Measurements from ENCODE around the gene WDR1.
"Not testable (repeated sequence)": the region's sequence is repeated elsewhere in the genome, so short reads cannot be mapped to it uniquely, and the experiment has no call there.

The WDR1 gene

DNA sequence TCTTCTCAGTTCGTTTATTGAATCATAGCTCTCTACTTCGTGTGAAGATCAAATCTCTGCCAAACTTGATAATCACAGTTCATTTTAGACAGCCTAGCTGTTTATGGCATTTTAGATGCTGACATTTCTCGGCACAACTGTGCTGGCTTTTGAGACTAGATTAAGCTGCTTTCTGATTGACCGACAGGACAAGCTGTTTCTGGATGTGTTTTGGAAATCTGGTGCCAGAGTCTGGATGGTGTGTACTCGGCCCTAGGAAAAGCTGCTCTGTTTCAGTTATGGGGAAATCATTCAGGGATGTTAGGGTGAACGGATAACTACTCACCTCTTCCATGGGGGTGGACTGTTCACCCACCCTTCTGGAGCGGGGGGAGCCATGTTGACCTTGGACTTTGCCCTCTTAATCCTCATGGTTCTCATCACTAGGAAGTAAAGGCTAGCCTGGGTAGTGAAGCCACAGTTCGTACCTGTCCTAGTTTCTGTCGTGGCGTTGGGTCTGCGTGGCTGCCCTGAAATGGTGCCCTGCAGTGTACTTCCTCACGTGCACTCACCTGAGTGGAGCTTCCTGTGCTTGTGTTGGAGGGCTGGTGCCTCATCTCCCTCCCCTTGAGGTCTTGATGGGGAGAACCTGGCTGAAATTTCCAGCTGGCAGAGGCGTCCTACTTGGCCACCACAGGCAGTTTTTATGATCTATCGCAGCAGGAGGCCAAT lies 13.7 kb upstream of the WDR1 start:
- DNase-seq = no peak

DNA sequence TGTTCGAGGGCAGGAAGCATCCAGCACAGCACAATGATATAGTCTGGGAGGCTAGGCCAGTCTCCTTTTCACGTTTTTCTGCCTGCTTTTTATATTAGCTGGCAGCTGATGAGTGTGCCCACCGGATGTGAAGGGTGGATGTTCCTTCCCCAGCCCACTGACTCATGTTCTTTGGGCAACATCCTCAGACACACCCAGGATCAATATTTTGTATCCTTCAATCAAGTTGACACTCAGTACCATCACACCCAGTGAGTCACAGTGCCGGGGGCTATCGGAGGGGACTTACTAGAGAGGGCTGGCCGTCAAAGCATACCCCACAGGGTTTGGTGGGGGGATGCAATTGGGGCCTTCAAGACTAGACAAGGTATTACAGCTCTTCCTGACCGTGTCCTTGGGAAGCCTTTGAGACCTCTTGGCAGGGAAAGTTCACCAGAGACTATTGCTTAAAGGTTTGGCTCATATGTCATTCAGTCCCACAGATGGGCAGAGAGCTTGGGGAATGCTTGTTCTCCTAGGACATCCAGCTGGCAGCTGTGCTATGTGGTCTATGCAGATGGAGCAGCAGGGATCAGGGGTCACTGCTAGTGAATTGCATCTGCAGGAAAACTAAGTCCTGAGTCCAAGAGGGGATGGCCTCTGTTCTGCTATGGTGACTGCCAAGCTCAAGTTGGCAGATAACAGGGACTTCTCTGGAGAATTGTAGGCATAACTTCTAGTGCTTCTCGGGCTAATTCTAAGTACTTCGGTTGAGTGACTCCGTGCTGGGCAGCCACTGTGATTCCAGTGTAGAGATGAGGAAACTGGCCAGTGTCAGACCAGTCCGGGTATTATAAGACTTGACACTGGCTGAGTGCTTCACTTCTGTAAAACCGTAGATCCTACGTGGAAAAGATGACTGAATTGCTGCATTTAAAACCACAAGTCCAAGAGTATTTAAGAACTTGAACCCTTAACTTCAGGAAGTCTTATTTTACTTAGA lies 12.9 kb upstream of the WDR1 start:
- DNase-seq = no peak

DNA sequence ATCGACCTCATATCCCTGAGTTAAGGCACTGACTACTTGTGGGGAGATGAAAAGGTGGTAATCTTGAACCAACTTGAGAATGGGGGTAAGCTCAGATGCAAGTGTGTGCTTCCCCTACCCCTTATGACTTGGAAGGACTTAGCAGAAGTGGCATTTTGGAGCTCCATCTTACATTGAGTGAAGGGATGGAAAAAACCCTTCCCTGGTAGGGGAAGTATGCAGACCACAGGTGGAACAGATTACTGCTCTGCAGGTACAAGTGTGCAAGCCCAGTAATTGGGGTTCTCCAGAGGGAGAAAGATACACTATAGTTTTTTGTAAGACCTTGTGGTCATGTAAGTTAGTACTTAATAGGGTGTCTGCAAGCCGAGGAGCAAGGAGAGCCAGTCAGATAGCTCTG lies 12.2 kb upstream of the WDR1 start:
- DNase-seq = no peak

DNA sequence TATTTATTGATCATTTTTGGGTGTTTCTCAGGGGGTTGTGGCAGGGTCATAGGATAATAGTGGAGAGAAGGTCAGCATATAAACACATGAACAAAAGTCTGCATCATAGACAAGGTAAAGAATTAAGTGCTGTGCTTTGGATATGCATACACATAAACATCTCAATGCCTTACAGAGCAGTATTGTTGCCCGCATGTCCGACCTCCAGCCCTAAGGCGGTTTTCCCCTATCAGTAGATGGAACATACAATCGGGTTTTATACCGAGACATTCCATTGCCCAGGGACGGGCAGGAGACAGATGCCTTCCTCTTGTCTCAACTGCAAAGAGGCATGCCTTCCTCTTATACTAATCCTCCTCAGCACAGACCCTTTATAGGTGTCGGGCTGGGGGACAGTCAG lies 10.9 kb upstream of the WDR1 start:
- DNase-seq = not testable (repeated sequence)

DNA sequence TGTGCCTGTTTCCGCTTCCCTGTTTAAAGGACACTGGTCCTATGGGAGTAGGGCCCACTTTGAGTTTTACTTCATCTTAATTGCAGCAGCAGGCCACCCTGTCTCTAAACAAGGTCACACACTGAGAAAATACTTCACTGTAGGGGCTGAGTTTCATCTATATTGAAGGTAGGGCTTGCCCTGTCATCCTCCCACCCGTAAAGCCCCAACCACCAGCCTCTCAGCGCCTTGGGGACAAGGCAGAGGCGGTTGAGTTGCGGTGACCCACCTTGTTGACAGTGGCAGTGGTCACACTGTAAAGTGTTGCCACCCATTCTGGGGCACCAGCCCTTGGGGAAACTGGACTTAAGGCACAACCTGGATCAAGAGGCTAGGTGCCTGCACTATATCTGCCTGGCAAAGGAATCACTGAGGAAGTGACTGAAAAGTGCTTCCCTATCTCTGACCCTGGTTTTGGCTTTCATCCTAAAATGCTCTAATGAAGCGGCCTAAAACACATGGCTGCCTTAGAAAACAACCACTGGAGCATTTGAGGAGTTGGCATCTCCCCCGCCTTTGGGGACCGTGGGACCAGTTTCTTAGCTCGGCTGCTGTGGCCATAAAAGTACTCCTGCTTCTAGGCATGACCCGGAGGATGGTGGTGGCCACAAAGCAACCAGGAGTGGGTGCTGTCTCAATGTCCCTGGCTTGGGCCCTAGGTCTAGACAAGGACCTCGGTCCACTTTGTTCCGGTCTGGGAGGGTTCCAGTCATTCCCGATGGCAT lies 7.8 kb upstream of the WDR1 start:
- DNase-seq = no peak

DNA sequence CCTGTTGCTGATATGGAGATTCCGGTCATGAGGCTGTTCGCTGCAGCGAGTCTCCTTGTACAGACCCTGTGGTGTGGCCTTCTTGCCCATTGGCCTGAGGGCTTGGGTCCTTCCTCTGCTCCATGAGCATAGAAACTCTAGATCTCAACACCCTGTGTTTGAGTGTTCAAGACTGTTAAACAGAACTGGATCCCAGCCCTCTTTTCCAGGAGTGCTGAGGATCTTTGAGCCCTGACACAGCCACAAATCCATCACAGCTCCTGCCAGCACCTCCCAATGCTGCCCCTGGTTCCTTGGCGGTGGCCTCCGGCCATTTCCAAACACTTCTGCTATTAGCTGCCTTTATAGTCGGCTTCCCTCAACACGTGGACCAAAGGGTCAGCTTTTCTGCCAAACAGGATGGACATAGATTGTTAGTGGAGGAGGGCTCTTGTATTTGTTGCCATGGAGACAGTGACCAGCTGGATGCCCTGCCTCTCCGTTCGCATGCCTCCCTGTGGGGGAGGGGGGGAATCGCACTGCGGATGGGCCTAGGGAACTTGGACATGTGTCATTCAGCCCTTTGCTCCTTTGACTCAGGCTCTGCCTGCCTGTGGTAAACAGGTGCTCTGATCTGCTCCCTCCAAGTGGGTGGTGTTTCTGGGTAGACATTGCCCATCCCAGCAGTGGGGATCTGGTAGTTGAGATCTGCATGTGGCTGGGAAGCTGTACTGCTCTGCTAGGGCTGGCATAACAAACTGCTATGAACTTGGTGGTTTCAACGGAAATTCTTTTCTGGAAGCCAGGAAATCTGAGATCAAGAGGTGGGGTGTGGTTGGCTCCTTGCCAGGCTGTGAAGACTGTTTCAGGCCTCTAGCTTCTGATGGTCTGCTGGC lies 6.9 kb upstream of the WDR1 start:
- no peak for DNase-seq

DNA sequence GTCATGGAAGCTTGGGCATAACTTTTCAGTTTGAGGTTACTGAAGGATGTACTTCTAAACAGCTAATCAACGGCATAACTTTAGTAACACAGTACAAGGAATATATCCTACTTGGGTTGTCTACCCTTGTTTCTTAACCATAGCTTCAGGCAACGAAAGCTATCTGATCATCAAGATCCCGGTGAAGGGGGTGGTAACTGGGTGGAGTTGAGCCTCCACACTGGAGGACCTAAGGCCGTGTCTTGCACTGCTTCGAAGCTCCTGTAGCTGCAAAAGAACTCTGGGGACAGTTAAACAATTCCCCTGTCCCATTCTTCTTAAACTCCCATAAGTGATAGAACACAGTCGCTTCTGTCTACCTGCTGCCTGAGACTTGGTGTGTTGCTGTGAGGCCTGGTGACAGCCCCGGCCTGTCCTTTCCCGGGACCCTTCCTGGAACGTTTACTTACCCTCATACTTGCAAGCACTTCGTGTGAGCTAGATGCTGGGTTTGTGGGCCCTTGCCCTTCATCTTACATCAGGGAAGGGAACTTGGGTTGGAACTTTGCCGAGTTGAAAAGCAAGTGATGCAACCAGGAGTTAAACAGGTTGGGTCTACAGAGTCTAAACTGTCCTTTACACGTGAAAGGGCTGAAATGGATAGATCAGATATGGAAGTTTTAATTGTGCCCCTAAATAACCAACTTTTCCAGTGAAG lies 5.8 kb upstream of the WDR1 start:
- no peak for DNase-seq

DNA sequence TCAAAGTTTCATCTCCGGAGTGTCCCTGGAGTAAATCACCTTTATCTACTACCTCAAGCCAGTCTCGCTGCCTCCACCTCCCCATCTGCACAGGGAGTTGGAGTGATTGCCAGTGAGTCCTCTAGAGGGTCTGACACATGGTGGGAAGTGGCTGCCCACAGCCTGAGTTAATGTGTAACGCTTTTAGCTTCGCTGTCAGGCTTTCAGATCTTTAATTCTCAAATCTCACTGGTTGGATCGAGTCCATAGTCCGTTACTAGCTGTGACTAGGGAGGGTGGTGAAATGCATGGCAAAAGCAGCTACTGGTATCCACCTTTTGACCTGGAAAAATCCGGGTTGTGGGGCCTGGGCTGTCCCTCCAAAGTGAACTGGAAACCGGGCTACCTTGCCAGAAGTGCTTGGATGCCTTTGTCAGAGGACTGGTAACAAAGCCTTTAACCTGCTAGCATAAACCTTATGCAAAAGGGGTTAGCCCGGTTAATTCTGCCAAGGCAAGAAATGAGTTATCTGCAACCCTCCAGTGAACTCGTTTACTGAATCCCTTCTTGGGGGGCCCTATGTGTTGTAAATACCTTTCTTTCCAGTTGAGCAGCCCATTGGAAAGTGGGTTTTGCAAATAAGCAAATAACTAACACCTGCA lies 5.1 kb upstream of the WDR1 start:
- DNase-seq = no peak

DNA sequence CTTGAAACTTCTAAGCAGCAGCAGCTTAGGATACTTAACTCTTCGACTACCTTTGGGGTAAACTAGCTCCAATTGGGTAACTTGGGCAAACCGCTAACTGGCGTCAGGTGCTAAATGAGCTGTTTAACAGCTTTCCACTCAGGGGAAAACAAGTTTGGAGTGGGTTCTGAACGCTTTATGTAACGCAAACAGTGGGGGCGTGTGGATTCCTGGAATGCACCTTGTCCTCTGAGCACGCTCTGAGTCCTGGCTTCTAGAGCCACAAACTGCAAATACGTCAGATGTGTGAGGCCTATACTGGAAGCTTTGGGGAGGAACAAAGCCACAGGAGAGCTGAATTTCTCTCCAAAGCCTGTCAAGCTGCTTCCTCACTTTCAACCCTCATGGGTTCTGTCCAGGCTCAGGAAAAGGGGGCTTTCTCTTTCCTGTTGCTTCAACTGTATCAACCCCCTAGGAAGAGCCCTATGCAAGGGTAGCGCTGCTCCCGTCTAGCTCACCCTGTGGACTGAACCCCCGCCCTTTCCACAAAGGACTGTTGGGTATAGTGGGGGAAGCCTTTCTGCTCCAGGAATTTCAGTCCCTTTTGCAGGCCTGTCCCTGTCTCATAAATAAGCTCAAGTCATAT lies 4.5 kb upstream of the WDR1 start:
- no peak for DNase-seq

DNA sequence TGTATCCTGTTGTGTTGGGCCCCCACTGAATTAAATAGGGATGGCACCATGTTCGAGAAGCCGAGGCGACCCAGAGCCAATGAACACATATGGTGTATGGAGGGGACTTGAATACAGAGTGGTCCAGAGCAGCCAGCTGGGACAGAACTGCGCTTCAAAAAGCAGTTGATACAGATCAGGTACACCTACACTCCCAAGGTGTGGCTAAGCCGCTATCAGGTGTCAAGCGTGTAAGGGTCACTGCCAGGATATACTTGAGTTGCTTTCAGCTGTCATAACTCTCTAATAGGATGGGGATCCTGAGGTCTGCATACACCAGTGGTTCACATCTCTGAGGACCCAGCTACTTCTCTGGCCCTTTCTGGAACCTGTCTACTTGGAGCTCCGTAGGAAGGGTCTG lies 3.2 kb upstream of the WDR1 start:
- DNase-seq = no peak

DNA sequence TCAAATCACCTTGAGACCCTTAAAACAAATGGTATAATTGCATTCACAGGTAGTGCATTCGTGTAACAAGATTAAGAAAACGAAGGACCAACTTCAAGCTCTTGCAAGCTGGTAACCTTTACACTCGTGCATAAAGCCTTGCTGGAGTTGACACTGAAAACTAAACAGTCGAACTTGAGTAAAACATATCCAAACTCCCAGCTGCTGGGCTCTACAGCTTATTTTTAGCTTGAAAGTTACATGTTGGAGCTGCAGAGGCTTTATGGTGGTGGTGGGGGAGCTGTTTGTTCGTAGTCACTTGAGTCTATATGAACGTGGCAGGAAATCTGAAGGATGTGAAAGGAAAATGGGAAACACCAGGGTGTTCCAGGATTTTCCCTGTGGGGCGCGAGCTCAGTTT lies 2.7 kb upstream of the WDR1 start:
- DNase-seq = no peak

DNA sequence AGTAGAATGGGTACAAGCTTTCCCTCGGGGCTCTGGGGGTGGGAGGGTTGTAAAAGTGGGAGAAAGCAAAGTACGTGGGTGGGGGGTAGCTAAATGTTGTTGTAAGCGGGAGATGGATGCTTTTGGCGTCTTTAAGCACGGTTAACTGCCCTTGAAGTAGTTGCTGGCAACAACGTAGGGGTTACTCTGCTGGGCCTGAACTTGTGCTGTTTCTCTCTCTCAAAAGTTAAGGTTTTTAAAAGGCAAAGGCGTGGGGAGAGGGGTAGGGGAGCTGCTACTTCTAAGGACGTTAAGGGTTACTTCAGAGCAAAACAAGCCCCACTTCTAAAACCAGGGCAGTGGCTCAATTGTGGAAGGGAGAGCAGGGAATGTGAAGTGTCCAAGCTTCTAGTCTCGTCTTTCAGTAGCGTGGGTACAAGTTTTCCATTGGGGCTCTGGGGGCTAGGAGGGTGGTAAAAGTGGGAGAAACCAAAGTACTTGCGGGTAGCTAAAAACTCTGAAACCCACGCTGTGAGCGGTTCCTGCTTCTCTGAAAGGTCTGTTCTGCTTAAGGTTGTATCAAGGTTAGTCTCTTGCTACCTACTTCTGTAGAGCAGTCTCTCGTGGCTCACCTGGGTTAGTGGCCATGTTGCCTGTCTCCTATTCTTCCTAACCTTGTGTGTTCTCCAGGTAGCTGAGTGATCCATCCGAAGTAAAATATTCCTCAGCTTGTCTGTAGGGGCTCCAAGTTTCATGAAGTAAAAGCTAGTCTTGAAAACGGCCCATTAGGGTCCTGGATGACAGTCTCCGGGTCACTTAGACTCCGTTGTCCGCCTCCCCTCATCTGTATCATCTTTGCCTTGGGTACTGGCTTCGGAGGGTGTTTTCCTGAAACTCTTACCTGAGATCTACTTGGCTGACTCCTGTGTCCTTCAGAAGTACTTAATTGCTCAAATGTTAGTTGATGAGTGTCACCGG lies 1.7 kb upstream of the WDR1 start:
- DNase-seq = no peak

DNA sequence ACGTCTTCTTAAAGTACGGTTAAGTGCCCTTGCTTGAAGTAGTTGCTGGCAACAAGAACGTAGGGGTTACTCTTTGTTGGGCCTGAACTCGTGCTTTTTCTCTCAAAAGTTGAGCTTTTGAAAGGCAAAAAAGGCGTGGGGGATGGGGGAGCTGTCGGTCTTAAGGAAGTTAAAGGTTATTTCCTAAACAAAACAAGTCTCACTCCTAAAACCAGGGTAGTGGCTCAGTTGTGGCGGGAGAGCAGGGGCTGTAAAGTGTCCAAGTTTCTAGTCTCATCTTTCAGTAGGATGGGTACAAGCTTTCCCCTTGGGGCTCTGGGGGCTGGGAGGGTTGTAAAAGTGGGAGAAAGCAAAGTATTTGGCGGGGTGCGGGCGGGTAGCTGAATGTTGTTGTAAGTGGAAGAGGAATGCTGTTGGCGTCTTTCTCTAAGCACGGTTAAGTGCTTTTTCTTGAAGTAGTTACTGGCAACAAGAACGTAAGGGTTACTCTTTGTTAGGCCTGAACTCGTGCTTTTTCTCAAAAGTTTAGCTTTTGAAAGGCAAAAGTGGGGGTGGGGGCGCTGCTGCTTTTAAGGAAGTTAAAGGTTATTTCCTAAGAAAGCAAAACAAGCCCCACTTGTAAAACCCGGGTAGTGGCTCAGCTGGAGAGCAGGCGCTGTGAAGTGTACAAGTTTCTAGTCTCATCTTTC lies 904 bp upstream of the WDR1 start:
- DNase-seq = peak; percentile 37

DNA sequence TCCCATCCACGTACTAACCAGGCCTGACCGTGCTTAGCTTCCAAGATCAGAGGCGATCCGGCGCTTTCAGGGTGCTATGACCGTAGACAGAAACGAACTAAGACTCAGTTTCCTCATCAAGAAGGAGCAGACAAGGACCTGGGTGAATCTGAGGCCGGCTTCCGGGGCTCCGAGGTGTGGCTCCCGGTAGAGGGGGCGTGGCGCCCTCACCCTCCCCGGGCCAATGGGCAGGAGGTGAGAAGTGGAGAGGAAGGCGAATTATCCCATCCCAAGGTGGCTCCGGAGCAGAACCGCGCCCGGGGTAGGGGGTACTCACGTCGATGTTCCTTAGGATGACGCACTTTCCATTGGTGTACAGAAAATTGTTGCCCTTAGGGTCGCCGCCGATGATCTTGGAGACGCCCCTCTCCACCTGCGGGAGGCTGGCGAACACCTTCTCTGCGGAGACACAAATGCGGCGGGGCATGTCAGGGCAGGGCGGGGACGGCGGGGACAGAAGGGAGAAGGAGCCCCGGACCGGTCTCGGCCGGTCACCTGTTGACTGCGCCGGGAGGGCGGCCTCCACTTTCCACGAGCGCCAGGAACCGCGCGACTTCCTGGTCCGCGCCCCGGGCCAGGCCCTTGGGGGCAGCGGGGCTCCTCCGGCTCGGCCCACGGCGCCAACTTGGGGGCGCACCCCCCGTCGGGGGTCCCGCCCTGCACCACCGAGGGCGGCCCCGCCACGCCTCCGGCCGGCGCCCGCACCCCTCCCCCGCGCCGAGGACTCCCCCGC lies 616 bp downstream of the WDR1 start:
- DNase-seq = peak; percentile 75

DNA sequence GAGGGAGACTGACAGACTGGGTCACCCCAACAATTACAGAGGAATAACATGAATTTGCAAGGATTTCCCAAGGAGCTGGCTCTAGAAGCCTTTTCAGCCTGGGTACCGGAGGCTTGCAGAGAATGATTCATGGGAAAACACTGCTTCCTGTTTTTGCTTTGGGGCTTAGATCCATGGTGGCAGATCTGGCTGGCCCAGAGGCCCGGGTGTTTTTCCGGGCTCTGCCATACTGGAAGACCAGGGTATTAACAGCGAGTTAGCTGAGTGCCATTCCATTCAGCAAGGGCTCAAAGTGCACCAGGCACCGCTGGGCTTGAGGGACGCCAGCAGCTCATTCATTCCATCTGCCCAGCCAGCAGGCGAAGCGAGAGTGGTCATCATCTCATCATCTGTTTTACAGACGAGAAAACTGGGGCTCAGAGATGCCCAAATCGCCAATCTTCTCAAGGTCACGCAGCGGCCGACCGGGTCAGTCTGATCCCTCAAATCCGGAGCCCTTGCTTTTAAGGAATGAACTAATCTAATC lies 1.3 kb downstream of the WDR1 start:
- no peak for DNase-seq

DNA sequence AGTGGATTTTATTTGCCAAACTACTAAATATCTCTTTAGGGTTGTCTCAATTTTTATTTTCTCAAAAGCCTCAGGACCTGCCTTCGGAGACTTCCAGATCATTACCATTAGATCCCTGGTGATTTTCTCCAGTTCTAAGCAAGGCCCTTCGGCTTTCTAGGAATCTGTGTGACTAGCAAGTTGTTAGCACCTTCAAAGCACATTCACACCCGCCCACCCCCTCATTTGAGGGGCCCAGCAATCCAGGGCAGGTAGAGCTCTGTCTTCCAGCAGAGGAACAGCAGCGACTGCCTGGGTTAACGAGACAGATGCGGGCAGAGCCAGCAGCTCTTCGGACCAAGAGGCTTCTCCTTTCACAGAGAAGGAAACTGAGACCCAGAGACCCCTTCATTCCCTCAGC lies 2.0 kb downstream of the WDR1 start:
- peak; percentile 37 for DNase-seq

DNA sequence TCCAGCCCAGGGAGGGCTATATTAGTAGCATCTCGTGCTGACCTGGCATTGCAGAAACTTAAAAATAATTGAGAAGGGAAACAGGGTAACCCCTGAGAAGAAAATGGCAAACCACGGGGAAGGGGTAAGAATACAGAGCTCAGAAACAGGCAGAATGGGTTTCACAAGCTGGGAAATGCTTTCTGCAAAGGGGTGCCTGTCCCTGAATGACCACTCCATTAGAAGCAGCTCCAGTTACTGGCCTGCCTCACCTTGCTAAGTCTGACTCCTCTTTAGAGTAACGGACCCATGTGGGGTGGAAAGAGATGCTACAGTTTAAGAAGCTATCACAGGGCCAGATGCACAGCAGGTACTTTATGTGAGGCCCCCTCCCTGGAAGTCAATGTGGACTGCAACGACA lies 2.5 kb downstream of the WDR1 start:
- DNase-seq = no peak
